Suprapubic skin (tissue), 3 donors: ENCODE measurements around the gene CACNA2D1.

ENCODE experiments used
- EP300 ChIP-seq: sonication (generic); formaldehyde crosslinking; IDR thresholded peaks from one replicate; pipeline ENCODE4 v1.6.1; 2017; ENCODE audit warnings: antibody characterized with exemption
- POLR2A ChIP-seq, 2 donors: fragments of 450-650 bp; IDR thresholded peaks; one replicate each; pipeline ENCODE4 v1.6.1; 2017; ENCODE audit warnings: antibody characterized with exemption in 2 of 2, mild to moderate bottlenecking in 2 of 2, moderate library complexity in 2 of 2
- TF ChIP-seq, protein P1 (sequence below), 2 donors: fragments of 200-600 bp in 1 of 2; fragments of 450-650 bp in 1 of 2; sonication (generic) in 1 of 2; IDR thresholded peaks; one replicate each; pipeline ENCODE4 v1.5.1; 2016 to 2019; ENCODE audit warnings: antibody characterized with exemption in 2 of 2, mild to moderate bottlenecking in 1 of 2, moderate library complexity in 1 of 2

DNA sequence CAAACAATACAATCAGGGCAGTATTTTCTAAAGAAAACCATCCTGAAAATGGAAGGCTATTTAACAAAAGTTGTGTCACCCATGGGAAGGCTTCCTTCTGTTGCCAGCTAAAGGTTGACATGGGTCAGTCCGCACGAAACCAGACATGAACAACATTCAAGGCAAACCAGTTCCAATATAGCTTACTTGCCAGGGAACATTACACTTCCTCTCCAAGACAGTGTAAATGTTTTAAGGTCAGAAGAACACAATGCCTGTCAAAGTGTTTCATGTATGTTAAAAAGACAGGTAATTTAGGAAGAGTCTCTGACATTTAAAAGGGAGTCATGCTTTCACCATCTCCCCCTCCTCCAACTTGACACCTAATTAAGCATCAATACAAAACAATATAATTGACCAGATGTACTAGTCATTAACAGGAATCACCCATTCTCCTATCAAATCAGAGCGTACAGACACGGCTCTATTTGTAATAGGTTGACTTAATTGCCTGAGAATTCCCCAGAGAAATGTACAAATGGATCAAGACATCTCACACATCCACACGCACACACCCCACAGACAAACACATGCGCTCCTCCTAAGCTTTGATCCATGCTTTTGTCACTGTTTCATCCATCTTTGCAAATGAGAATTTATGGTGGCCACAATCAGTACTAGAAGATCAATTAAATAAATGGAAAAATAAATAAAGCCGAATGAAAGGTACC, 69.5 kb downstream of the CACNA2D1 start:
- TF ChIP-seq, protein P1, sequence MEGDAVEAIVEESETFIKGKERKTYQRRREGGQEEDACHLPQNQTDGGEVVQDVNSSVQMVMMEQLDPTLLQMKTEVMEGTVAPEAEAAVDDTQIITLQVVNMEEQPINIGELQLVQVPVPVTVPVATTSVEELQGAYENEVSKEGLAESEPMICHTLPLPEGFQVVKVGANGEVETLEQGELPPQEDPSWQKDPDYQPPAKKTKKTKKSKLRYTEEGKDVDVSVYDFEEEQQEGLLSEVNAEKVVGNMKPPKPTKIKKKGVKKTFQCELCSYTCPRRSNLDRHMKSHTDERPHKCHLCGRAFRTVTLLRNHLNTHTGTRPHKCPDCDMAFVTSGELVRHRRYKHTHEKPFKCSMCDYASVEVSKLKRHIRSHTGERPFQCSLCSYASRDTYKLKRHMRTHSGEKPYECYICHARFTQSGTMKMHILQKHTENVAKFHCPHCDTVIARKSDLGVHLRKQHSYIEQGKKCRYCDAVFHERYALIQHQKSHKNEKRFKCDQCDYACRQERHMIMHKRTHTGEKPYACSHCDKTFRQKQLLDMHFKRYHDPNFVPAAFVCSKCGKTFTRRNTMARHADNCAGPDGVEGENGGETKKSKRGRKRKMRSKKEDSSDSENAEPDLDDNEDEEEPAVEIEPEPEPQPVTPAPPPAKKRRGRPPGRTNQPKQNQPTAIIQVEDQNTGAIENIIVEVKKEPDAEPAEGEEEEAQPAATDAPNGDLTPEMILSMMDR (IDR thresholded peaks at IDR 0.05) = no peak
- TF ChIP-seq EP300 = no peak
- no peak for TF ChIP-seq POLR2A (IDR thresholded peaks at IDR 0.05)
